Parathyroid adenoma (tissue), 2 donors: Measurements from ENCODE around the gene EEF1A2.

Source experiments
- H2AFZ ChIP-seq: fragments of 300-600 bp; sonication (generic); one replicate; pipeline ENCODE4 v1.7.0; 2017; ENCODE audit warnings: antibody characterized with exemption, mild to moderate bottlenecking
- H3K27ac ChIP-seq: fragments of 300-600 bp; sonication (generic); one replicate; pipeline ENCODE4 v1.7.0; 2017
- H3K27me3 ChIP-seq: fragments of 300-600 bp; sonication (generic); one replicate; pipeline ENCODE4 v1.7.0; 2017; ENCODE audit warnings: low read length; ENCODE audit not compliant: control insufficient read depth, insufficient read depth
- H3K36me3 ChIP-seq: fragments of 300-600 bp; sonication (generic); one replicate; pipeline ENCODE4 v1.7.0; 2017; ENCODE audit warnings: low read length; ENCODE audit not compliant: control insufficient read depth, insufficient read depth
- H3K4me1 ChIP-seq: fragments of 300-600 bp; sonication (generic); one replicate; pipeline ENCODE4 v1.7.0; 2017; ENCODE audit warnings: control low read depth
- H3K4me2 ChIP-seq: fragments of 300-600 bp; sonication (generic); one replicate; pipeline ENCODE4 v1.7.0; 2017; ENCODE audit warnings: low read length
- H3K4me3 ChIP-seq: fragments of 300-600 bp; sonication (generic); one replicate; pipeline ENCODE4 v1.7.0; 2017; ENCODE audit warnings: low read depth, low read length
- H3K79me2 ChIP-seq: fragments of 300-600 bp; sonication (generic); one replicate; pipeline ENCODE4 v1.7.0; 2017; ENCODE audit warnings: control low read depth
- H3K9ac ChIP-seq: fragments of 300-600 bp; sonication (generic); one replicate; pipeline ENCODE4 v1.7.0; 2017; ENCODE audit warnings: mild to moderate bottlenecking
- H3K9me3 ChIP-seq: fragments of 300-600 bp; sonication (generic); one replicate; pipeline ENCODE4 v1.7.0; 2017; ENCODE audit warnings: low read length; ENCODE audit not compliant: control insufficient read depth
- TF ChIP-seq, protein P1 (sequence below): fragments of 300-600 bp; sonication (generic); IDR thresholded peaks from one replicate; pipeline ENCODE4 v1.7.0; 2017; ENCODE audit warnings: antibody characterized with exemption, mild to moderate bottlenecking
- donor health status: primary hyperparathyroidism.

EEF1A2 gene

DNA sequence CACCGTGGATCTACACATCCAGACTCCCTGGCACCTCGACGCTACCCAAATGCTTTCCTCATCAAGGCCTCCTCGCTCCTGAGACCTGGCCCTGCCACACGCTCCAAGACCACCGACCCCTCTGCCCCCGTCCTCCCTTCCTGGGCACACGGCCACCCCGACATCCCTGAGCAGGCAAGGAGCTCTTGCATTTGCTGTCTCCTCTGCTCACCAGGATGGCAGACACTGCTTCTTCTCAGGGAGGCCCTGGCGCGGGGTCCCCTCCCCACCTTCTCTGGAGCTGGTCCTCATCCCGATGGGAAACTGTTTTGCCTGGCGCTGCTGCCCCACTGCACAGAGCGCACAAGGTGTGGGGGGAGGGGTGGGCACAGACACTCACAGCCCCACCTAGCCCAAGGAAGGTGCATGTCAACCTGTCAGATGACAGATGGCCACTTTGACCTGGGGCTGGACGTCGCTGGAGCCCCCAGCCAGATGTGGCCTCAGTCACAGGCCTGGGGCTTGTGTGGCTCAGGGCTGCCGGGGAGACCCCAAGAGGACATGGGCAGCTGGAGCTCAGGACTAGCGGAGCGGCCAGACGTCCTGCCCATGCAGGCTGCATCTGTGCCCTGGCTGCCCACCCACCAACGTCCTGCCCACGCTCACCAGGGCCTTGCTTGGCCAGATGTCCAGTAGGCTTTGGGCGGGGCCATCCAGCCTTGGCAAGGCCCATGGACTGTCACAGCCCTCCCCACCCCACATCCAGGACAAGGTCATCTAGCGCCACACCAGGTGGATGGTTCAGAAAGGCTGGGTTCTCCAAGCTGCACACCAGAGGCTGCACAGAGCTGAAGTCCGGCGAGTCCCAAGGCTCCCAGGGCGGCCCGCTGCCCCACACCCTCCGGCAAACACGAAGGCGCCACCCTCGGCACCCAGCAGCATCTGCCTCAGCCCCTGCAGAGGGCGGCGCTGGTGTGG, 20.3 kb downstream of the EEF1A2 start:
- H3K27ac ChIP-seq: no peak overlapping the region
- H3K79me2 ChIP-seq: no peaks in the 10 kb centered on the region
- no peak overlapping the region for H2AFZ ChIP-seq
- peaks cover 16% of the 10 kb centered on the region for H3K27me3 ChIP-seq
- no peak overlapping the region for H3K4me3 ChIP-seq
- no peaks in the 10 kb centered on the region for H3K9me3 ChIP-seq
- no peak overlapping the region for H3K4me2 ChIP-seq
- TF ChIP-seq, protein P1, sequence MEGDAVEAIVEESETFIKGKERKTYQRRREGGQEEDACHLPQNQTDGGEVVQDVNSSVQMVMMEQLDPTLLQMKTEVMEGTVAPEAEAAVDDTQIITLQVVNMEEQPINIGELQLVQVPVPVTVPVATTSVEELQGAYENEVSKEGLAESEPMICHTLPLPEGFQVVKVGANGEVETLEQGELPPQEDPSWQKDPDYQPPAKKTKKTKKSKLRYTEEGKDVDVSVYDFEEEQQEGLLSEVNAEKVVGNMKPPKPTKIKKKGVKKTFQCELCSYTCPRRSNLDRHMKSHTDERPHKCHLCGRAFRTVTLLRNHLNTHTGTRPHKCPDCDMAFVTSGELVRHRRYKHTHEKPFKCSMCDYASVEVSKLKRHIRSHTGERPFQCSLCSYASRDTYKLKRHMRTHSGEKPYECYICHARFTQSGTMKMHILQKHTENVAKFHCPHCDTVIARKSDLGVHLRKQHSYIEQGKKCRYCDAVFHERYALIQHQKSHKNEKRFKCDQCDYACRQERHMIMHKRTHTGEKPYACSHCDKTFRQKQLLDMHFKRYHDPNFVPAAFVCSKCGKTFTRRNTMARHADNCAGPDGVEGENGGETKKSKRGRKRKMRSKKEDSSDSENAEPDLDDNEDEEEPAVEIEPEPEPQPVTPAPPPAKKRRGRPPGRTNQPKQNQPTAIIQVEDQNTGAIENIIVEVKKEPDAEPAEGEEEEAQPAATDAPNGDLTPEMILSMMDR: no peak
- no peaks in the 10 kb centered on the region for H3K4me1 ChIP-seq
- no peaks in the 10 kb centered on the region for H3K36me3 ChIP-seq
- H3K9ac ChIP-seq: no peak overlapping the region

DNA sequence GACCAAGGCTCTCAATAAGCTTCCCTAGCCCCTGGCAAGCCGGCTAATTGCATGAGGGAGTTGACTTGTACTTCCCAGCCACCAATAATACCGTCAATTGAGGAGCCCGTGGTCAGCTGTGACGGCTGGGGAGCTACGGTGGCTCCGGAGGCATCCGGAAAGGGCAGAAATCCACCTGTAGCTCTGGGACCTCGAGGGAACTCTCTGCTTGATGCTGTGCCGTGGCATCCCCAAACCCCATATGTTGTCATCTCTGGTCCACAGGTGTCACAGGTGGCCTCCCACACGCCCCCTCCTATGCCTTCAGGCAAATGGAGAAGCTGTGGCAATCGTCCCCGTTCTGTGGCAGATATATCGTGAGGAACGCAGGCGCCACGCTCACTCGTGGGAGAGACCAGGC, 20.9 kb downstream of the EEF1A2 start:
- H3K4me1 ChIP-seq: no peaks in the 10 kb centered on the region
- no peaks in the 10 kb centered on the region for H3K36me3 ChIP-seq
- no peak overlapping the region for H2AFZ ChIP-seq
- H3K4me3 ChIP-seq: no peak overlapping the region
- H3K4me2 ChIP-seq: no peak overlapping the region
- no peak overlapping the region for H3K27ac ChIP-seq
- H3K79me2 ChIP-seq: no peaks in the 10 kb centered on the region
- peaks cover 16% of the 10 kb centered on the region for H3K27me3 ChIP-seq
- TF ChIP-seq, protein P1: no peak
- no peaks in the 10 kb centered on the region for H3K9me3 ChIP-seq
- no peak overlapping the region for H3K9ac ChIP-seq

DNA sequence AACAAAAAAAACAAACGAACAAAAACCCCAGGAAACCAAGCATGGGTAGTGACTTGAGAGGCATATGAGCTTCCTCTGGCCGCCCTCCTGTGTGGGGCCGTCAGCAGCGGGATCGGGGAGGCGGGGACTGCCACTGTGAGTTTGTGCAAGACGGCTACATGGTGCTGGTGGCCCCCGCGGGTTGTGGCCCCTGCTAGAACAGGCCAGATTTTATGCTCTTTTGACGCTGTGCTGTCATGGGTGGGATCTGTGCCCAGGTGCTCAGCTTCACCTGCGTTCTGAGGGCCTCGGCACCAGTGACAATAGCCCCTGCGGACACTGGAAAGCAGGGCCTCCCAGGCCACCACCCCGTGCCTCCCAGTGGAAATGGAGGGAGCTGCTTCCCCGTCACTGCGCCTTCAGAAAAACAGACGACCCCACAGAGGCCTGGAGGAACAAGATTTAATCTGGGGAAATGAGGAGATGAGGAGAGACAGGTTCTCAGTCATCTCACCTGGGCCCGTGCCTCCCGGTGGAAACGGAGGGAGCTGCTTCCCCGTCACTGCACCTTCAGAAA, 21.7 kb downstream of the EEF1A2 start:
- Histone ChIP-seq H3K79me2 (no peaks in the 10 kb centered on the region), H3K4me2 (no peak overlapping the region), H3K9me3 (no peaks in the 10 kb centered on the region), H2AFZ (no peak overlapping the region), H3K36me3 (no peaks in the 10 kb centered on the region), H3K27ac (no peak overlapping the region), H3K4me3 (no peak overlapping the region), H3K27me3 (peaks cover 16% of the 10 kb centered on the region), H3K9ac (no peak overlapping the region), H3K4me1 (no peaks in the 10 kb centered on the region)
- TF ChIP-seq, protein P1: no peak

DNA sequence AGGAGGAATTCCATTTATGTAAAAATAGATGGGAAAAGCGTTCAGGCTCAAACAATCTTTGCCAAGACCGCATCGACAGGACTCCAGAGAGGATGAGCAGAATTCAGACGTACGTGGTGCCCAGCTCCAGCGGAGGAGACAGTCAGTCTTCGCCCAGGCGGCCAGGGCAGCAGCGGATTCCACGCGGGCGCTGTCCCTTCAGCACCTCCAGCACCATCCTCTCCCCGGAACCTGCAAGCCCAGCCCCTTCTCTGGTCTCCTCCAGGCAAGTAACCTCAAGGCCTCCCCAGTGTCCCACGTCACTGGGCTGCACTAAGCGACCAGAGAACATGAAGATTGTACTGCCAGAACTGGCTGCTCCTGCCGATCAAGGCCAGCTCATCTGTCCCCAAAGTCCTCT, 23.7 kb downstream of the EEF1A2 start:
- H3K9ac ChIP-seq: no peak overlapping the region
- H3K27ac ChIP-seq: no peak overlapping the region
- no peaks in the 10 kb centered on the region for H3K9me3 ChIP-seq
- H3K4me2 ChIP-seq: no peak overlapping the region
- H3K36me3 ChIP-seq: no peaks in the 10 kb centered on the region
- H3K27me3 ChIP-seq: peaks cover 22% of the 10 kb centered on the region
- TF ChIP-seq, protein P1: no peak
- no peaks in the 10 kb centered on the region for H3K79me2 ChIP-seq
- no peak overlapping the region for H3K4me3 ChIP-seq
- no peak overlapping the region for H2AFZ ChIP-seq
- H3K4me1 ChIP-seq: no peaks in the 10 kb centered on the region
